Measurements from ENCODE around the gene TAB2. TPM values are rescaled to one million over a fixed set of nuclear protein-coding genes. Genes with fewer than 3 reads are reported as not detected.

The TAB2 gene
- total RNA-seq = 27.0 and 27.4 TPM in 2 replicates

GRCh38 chr6:149317644-149318571, at the start of gene TAB2:
TAB2 (plus strand) TSS chr6:149317712; CDS start chr6:149369998, 52,286 bp downstream.

GRCh38 chr6:149400050-149400449, 82.5 kb downstream of the TAB2 start, which contains the start of gene SUMO4:
SUMO4 (plus strand) TSS chr6:149400262; CDS start chr6:149400392, 130 bp downstream.

Other genes with a start within 250 kb of the TAB2 start
- gene SUMO4, start 82.5 kb downstream of the TAB2 start, total RNA-seq = 1.2 and 1.7 TPM in 2 replicates
- 0.17 and 0.33 TPM in 2 replicates for gene ZC3H12D, start 167.3 kb downstream of the TAB2 start, total RNA-seq
- gene PPIL4, start 228.3 kb downstream of the TAB2 start, total RNA-seq = 26.5 and 32.4 TPM in 2 replicates
- 70.2 and 94.7 TPM in 2 replicates for gene GINM1, start 248.7 kb downstream of the TAB2 start, total RNA-seq

Data from smooth muscle cell of the pulmonary artery (primary cell).